Measurements from ENCODE around the gene PSMC3. TPM values are rescaled to one million over a fixed set of nuclear protein-coding genes. Genes with fewer than 3 reads are reported as not detected.

Gene PSMC3
- total RNA-seq, 1 experiment from 2014 or later = 179 TPM

DNA sequence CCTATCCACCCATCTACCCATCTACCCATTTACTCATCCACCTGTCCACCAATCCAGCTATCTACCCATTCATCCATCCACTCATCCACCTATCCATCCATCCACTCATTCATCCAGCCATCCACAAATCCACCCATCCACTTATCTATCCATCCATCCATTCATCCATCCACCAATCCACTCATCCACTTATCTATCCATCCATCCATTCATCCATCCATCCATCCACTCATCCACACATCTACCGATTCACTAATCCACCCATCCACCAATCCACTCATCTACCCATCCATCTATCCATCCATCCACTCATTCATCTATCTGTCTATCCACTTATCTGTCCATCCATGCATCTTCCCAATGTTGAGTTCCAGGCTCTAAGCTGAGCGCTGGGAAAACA, 46.2 kb downstream of the PSMC3 start:
- Histone ChIP-seq H3K27ac (ENCODE audit: insufficient read length, low read depth, low read length) (no peak overlapping the region), H2AFZ (ENCODE audit: low read length) (no peak overlapping the region), H3T11ph (ENCODE audit: low read length) (no peak overlapping the region), H2BK120ac (ENCODE audit: low read depth, low read length, poor library complexity, severe bottlenecking) (no peak overlapping the region), H3K23ac (ENCODE audit: insufficient read length, low read depth, low read length) (no peak overlapping the region), H3K14ac (ENCODE audit: insufficient read depth, low read length) (no peak overlapping the region), H2BK12ac (ENCODE audit: insufficient read length, low read depth, low read length) (no peak overlapping the region), H4K20me1 (ENCODE audit: control insufficient read depth, insufficient read depth, insufficient read length) (no peaks in the 10 kb centered on the region), H4K8ac (replicated peaks; ENCODE audit: insufficient read length, low read depth, low read length) (no peak overlapping the region), H3K4ac (ENCODE audit: low read depth, low read length) (no peak overlapping the region), H3K27me3 (ENCODE audit: insufficient read depth, low read length) (no peaks in the 10 kb centered on the region), H3K4me2 (ENCODE audit: insufficient read depth, insufficient read length, low read length) (no peak overlapping the region), H2BK15ac (ENCODE audit: low read depth, low read length) (no peak overlapping the region), H2AK5ac (ENCODE audit: insufficient read length, low read length) (no peak overlapping the region), H4K5ac (ENCODE audit: insufficient read length, low read depth, low read length) (no peak overlapping the region), H2BK20ac (ENCODE audit: low read depth, low read length, poor library complexity, severe bottlenecking) (no peak overlapping the region), H3K9me3 (ENCODE audit: control insufficient read depth, low read depth, low read length) (no peaks in the 10 kb centered on the region), H3K4me1 (ENCODE audit: insufficient read depth, low read length) (no peaks in the 10 kb centered on the region), H3K56ac (ENCODE audit: insufficient read length, low read depth, low read length) (no peak overlapping the region), H3K9ac (ENCODE audit: extremely low read depth, insufficient read length, low read length) (no peak overlapping the region), H3K79me1 (ENCODE audit: insufficient read depth, low read depth, low read length, poor library complexity, severe bottlenecking) (no peaks in the 10 kb centered on the region), H2BK5ac (ENCODE audit: insufficient read length, low read length) (no peak overlapping the region), H3K23me2 (ENCODE audit: insufficient read length, low read depth, low read length, poor library complexity, severe bottlenecking) (no peaks in the 10 kb centered on the region), H3K79me2 (ENCODE audit: insufficient read depth, low read length) (no peaks in the 10 kb centered on the region), H3K18ac (ENCODE audit: insufficient read length, low read depth, low read length) (no peak overlapping the region), H4K91ac (ENCODE audit: insufficient read length, low read depth, low read length) (no peak overlapping the region)
- Mint-ChIP-seq H3K9me3 (no peaks in the 10 kb centered on the region), H3K27me3 (ENCODE audit: low read depth) (peaks cover 5% of the 10 kb centered on the region), H3K4me1 (peaks cover 3 to 4% of the 10 kb centered on the region in 2 experiments; a peak in 3 of 4 replicates), H3K4me3 (no peak overlapping the region), H3K27ac (no peak overlapping the region), H3K36me3 (ENCODE audit: insufficient read depth in 1 of 3, low read depth in 3 of 3) (no peaks in the 10 kb centered on the region)
- 100% methylated on average over 1 of the region's 2 CpGs for WGBS (ENCODE audit: extremely low coverage, insufficient read length, low lambda C conversion rate)
- no peak for TF ChIP-seq CTCF (conservative IDR thresholded peaks at IDR 0.05)
- no peak for DNase-seq
